ENCODE measurements around the gene ZDBF2. TPM values are rescaled to one million over a fixed set of nuclear protein-coding genes. Genes with fewer than 3 reads are reported as not detected.

Gene ZDBF2
- total RNA-seq, 1 experiment from 2014 or later = 31.8 TPM

DNA sequence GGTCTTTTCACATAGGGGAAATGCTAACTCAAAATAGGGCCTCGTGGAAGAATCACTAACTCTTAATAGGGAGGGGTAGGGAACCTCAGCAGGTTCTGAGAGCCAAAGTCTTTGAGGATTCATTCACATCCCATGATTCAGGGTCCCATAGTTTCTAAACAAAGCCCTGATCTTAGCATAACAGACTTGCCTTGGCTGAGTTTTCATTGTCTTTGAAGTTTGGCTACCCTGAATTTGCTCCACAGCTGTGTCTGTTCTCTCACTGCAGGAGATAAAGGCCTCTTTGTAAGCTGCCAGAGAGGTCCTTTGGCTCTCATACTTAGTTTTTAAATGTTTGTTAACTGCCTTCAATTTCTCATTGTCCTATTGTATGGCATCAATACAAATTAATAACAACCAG is 54.5 kb downstream of the ZDBF2 start:
- Histone ChIP-seq H3K56ac (ENCODE audit: insufficient read length, low read depth, low read length) (no peak overlapping the region), H3K4me2 (ENCODE audit: insufficient read depth, insufficient read length, low read length) (no peak overlapping the region), H4K20me1 (ENCODE audit: control insufficient read depth, insufficient read depth, insufficient read length) (no peaks in the 10 kb centered on the region), H2AK5ac (ENCODE audit: insufficient read length, low read length) (no peak overlapping the region), H4K5ac (ENCODE audit: insufficient read length, low read depth, low read length) (no peak overlapping the region), H3K4me1 (ENCODE audit: insufficient read depth, low read length) (peaks cover 7% of the 10 kb centered on the region; the same call in 1 of the 2 replicates), H3K79me1 (ENCODE audit: insufficient read depth, low read depth, low read length, poor library complexity, severe bottlenecking) (no peaks in the 10 kb centered on the region), H2BK15ac (ENCODE audit: low read depth, low read length) (no peak overlapping the region), H2AFZ (ENCODE audit: low read length) (no peak overlapping the region), H3K27ac (ENCODE audit: insufficient read length, low read depth, low read length) (no peak overlapping the region), H3K4ac (ENCODE audit: low read depth, low read length) (no peak overlapping the region), H2BK120ac (ENCODE audit: low read depth, low read length, poor library complexity, severe bottlenecking) (no peak overlapping the region), H3K18ac (ENCODE audit: insufficient read length, low read depth, low read length) (no peak overlapping the region), H3K79me2 (ENCODE audit: insufficient read depth, low read length) (no peaks in the 10 kb centered on the region), H3K23me2 (ENCODE audit: insufficient read length, low read depth, low read length, poor library complexity, severe bottlenecking) (no peaks in the 10 kb centered on the region), H2BK20ac (ENCODE audit: low read depth, low read length, poor library complexity, severe bottlenecking) (no peak overlapping the region), H3K9me3 (ENCODE audit: control insufficient read depth, low read depth, low read length) (no peaks in the 10 kb centered on the region), H2BK5ac (ENCODE audit: insufficient read length, low read length) (no peak overlapping the region), H4K8ac (replicated peaks; ENCODE audit: insufficient read length, low read depth, low read length) (no peak overlapping the region), H3K23ac (ENCODE audit: insufficient read length, low read depth, low read length) (no peak overlapping the region), H2BK12ac (ENCODE audit: insufficient read length, low read depth, low read length) (no peak overlapping the region), H3K14ac (ENCODE audit: insufficient read depth, low read length) (no peak overlapping the region), H3K27me3 (ENCODE audit: insufficient read depth, low read length) (no peaks in the 10 kb centered on the region), H3K9ac (ENCODE audit: extremely low read depth, insufficient read length, low read length) (no peak overlapping the region), H4K91ac (ENCODE audit: insufficient read length, low read depth, low read length) (no peak overlapping the region), H3T11ph (ENCODE audit: low read length) (no peak overlapping the region)
- DNase-seq = peak; percentile 40
- Mint-ChIP-seq H3K36me3 (ENCODE audit: insufficient read depth in 1 of 3, low read depth in 3 of 3) (peaks cover 0 to 4% (median 2%) of the 10 kb centered on the region in 3 experiments; a peak in 2 of 7 replicates), H3K4me1 (peaks cover 25 to 34% of the 10 kb centered on the region in 2 experiments), H3K27ac (peak overlapping the region in 2 of 3 experiments; percentile 30 to 32; a peak in 2 of 7 replicates), H3K4me3 (no peak overlapping the region), H3K9me3 (peaks cover 0 to 5% of the 10 kb centered on the region in 2 experiments; a peak in 1 of 5 replicates), H3K27me3 (ENCODE audit: low read depth) (peaks cover 34% of the 10 kb centered on the region)
- no CpG with 5 or more reads among the region's 1 CpG for WGBS (ENCODE audit: extremely low coverage, insufficient read length, low lambda C conversion rate)
- TF ChIP-seq, protein P1, sequence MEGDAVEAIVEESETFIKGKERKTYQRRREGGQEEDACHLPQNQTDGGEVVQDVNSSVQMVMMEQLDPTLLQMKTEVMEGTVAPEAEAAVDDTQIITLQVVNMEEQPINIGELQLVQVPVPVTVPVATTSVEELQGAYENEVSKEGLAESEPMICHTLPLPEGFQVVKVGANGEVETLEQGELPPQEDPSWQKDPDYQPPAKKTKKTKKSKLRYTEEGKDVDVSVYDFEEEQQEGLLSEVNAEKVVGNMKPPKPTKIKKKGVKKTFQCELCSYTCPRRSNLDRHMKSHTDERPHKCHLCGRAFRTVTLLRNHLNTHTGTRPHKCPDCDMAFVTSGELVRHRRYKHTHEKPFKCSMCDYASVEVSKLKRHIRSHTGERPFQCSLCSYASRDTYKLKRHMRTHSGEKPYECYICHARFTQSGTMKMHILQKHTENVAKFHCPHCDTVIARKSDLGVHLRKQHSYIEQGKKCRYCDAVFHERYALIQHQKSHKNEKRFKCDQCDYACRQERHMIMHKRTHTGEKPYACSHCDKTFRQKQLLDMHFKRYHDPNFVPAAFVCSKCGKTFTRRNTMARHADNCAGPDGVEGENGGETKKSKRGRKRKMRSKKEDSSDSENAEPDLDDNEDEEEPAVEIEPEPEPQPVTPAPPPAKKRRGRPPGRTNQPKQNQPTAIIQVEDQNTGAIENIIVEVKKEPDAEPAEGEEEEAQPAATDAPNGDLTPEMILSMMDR (conservative IDR thresholded peaks at IDR 0.05) = no peak

Measured in H9 (cell line).